SH-SY5Y (cell line): Measurements from ENCODE around the gene CACNG4.

Source experiments
- GATA2 ChIP-seq: IDR thresholded peaks from 2 replicates; pipeline ENCODE4 v1.6.1; 2011; ENCODE audit warnings: mild to moderate bottlenecking, low read depth, low read length
- GATA3 ChIP-seq: IDR thresholded peaks from 2 replicates; pipeline ENCODE4 v1.6.1; 2011; ENCODE audit warnings: low read depth, mild to moderate bottlenecking, low read length, moderate library complexity

DNA sequence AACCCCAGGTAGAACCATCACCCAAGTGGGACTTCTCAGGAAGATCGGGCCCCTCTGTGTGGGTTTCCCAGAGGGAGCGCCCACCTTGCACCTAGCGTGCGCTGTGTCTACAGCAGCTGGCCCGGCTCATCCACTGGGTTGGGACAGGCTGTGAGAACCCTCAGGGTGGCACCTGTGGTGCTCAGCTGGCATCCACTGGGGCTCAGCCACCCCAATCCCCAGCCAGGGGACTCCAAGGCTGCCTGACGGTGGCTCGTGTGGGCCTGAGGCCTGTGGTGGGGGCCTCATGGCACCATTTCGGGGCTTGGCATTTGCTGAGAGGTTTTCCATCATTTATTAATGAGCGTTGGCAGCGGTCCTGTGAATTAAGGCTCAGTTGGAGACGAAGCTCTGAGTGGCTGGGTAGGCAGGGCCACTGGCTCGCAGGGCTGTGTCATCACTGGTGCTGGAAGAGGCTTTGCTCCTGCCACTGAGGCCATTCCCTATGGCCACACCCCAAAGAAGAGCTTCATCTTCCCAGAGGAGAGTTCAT, 28.5 kb downstream of the CACNG4 start:
- TF ChIP-seq GATA2 (no peak), GATA3 (no peak)
